Stimulated activated naive CD8-positive, alpha-beta T cell treated with anti-CD3 and anti-CD28 coated beads, Interleukin-15, amount 100 ng/mL, for 72 hours (primary cell): ENCODE results near the gene PLCG2.

Experiments used
- ATAC-seq: fragments of 150-1000 bp; cut with Tn5 transposase; 2 replicates; pipeline ENCODE4 v1.10.0; 2021; ENCODE audit warnings: mild to moderate bottlenecking, moderate library complexity
- DNase-seq, 2 donors: peaks; one replicate each; pipeline ENCODE4 v3.0.0; 2021 to 2022
- H3K27ac Mint-ChIP-seq, 2 donors: one replicate each; pipeline ENCODE4 v1.8.0; 2022; ENCODE audit warnings: mild to moderate bottlenecking in 2 of 2, mixed read lengths in 2 of 2, moderate library complexity in 2 of 2
- H3K27me3 Mint-ChIP-seq: one replicate; pipeline ENCODE4 v1.8.0; 2022; ENCODE audit warnings: mixed read lengths
- H3K4me1 Mint-ChIP-seq: one replicate; pipeline ENCODE4 v1.8.0; 2022; ENCODE audit warnings: mild to moderate bottlenecking, mixed read lengths
- H3K4me3 Mint-ChIP-seq, 2 donors: one replicate each; pipeline ENCODE4 v1.8.0; 2022; ENCODE audit warnings: mild to moderate bottlenecking in 2 of 2, mixed read lengths in 2 of 2, moderate library complexity in 1 of 2
- H3K9me3 Mint-ChIP-seq, 2 donors: one replicate each; pipeline ENCODE4 v1.8.0; 2022; ENCODE audit warnings: mixed read lengths in 2 of 2

Gene PLCG2

DNA sequence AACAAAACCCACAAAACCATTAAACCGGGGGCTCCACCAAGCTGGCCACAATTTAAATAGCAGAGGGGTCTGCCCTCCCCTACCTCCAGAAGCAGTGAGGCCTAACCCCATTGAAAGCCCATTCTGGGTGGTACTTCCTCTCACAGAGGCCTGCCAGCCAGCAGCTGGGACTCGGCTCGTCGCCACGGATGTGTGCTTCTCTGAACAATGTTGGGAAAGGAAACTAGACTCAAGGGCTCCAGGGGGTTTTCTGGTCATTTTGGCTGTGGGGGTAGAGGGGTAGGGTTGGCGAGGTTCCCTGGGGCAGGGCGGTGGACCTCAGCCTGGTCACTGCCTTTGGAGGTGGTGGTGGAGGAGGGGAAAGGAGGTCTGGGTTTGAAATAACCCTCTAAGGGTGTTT, 4.7 kb upstream of the PLCG2 start:
- DNase-seq: no peak
- no peak for ATAC-seq
- Mint-ChIP-seq H3K27ac (no peak overlapping the region), H3K9me3 (no peaks in the 10 kb centered on the region), H3K4me3 (no peak overlapping the region), H3K4me1 (peaks cover 8% of the 10 kb centered on the region), H3K27me3 (peaks cover 37% of the 10 kb centered on the region)

DNA sequence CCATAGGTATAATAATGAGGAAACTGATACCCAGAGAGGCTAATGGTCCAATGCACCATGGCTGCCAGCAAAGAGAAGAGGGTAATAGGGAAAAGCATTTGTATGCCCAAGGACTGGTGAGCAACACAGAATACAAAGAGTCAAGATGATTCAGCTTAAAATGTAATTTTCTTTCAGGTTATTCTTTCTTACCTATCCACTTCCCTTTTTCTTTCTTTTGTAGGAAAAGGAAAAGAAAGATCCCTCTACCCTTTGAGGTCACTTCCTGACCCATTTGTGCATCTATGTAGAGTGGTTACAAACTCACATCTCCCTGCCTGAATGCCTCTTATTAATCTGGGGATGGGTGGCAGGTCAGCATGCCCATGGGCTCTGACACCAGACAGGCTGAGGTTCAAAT, 3.5 kb upstream of the PLCG2 start:
- Mint-ChIP-seq H3K27ac (no peak overlapping the region), H3K4me1 (peaks cover 16% of the 10 kb centered on the region), H3K9me3 (no peaks in the 10 kb centered on the region), H3K27me3 (peaks cover 49% of the 10 kb centered on the region), H3K4me3 (no peak overlapping the region)
- DNase-seq (no peak), ATAC-seq (no peak)

DNA sequence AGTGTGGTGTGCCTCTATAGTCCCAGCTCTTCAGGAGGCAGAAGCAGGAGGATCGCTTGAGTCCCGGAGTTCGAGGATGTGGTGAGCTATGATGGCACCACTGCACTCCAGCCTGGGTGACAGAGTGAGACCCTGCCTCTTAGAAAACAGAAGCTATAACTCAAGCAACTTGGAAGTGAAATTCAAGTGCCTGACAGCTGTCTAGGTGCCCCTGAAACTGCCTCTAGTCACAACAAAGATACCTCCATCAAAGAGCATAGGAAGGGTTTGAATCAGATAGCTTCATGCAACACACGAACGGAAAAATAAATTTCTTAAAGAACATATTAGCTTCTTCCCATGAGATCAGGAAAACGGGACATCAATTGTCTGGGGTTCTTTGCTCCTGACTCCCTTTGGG, 860 bp upstream of the PLCG2 start:
- H3K27me3 Mint-ChIP-seq: peaks cover 72% of the 10 kb centered on the region

DNA sequence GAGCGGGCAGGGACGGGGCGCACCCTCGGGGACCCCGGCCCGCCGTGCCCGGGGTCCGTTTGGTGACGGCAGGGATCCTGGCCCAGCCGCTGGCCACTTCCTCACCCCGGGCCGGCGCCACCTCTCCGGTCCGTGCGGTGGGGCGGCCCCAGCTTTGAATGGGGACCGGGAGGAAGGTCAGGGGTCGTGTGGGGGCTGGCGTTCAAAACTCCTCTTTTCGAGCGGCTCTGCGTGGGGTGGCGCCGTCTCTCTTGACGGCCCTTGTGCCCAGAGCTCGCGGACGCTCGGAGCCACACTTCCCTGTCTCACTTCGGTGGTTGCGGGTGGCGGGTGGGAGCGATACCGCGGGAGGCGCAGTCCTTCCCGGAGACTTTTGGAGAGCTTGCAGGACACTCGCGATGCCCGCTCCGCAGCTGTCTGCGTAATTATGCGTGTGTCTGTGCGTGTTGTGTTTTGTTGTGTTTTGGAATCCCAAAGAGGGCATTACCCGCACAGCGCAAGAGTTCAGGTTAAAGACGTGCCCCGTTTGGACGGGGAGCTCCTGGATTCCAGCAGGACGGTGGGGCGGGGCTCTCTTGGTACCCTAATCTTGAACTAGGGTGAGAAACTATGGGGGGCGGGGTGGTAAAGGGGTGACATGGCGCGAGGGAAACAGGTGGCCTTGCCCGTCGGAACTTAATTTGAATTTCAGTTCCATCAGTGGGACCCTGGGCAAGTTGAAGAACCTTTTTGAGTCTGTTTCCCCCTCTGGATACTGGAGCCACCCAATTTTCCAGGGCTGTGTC, 637 bp downstream of the PLCG2 start:
- Mint-ChIP-seq H3K27ac (no peak overlapping the region), H3K4me3 (peak overlapping the region; percentile 82 to 89), H3K27me3 (peaks cover 86% of the 10 kb centered on the region), H3K9me3 (no peaks in the 10 kb centered on the region), H3K4me1 (peaks cover 16% of the 10 kb centered on the region)
- DNase-seq (peak in 1 of 2 donors; percentile 5), ATAC-seq (peak; percentile 60)

More for the DNA sequence above, 860 bp upstream of the PLCG2 start:
- H3K4me3 Mint-ChIP-seq: peak overlapping the region; percentile 61 to 80
- H3K9me3 Mint-ChIP-seq: no peaks in the 10 kb centered on the region
- no peak for ATAC-seq
- no peak for DNase-seq
- no peak overlapping the region for H3K27ac Mint-ChIP-seq
- peaks cover 16% of the 10 kb centered on the region for H3K4me1 Mint-ChIP-seq

DNA sequence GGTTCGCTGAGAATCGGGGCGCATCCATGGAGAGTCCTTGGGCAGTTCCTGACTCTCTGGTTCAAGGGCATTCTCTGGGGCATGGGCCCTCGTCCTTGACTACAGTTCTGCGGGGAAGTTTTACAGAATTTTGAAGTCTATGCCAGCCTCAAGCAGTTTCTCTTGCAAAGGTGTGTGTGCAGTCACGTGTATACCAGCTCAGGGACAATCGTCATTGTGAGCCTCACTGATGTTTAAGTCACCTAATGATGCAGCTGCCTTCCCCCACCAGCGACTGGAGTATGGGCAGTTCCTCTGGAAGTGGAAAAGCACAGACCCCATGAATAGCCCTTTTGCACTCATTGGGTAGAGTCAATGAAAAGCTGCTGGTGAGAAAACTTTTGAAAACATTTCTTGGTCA, 1.3 kb downstream of the PLCG2 start:
- Mint-ChIP-seq H3K27ac (no peak overlapping the region), H3K27me3 (peaks cover 84% of the 10 kb centered on the region)
- no peak for ATAC-seq

DNA sequence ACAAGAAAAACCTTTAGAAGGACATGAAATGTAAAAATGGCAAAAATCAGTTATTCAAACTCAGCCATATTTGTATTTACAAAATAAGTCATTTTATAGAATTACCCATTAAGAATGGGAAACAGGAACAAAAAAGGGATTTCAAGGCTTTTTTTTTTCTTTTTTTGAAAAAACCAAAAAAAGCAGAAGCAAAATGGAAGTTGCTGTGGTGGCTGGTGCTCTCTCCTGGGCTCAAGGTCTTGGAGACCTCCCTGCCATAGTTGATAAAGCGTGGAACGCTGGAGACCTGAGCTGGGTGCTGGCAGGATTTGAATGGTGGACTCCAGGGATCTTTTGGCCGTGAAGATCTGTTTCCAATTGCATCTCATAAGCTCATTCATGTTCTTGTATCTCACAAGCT, 3.1 kb downstream of the PLCG2 start:
- Mint-ChIP-seq H3K4me3 (no peak overlapping the region), H3K27me3 (peaks cover 83% of the 10 kb centered on the region), H3K4me1 (peaks cover 16% of the 10 kb centered on the region), H3K9me3 (no peaks in the 10 kb centered on the region), H3K27ac (no peak overlapping the region)
- DNase-seq (no peak), ATAC-seq (no peak)

More for the DNA sequence above, 1.3 kb downstream of the PLCG2 start:
- Mint-ChIP-seq H3K4me1 (peaks cover 16% of the 10 kb centered on the region), H3K4me3 (peak overlapping the region; percentile 82 to 89), H3K9me3 (no peaks in the 10 kb centered on the region)
- DNase-seq: no peak

DNA sequence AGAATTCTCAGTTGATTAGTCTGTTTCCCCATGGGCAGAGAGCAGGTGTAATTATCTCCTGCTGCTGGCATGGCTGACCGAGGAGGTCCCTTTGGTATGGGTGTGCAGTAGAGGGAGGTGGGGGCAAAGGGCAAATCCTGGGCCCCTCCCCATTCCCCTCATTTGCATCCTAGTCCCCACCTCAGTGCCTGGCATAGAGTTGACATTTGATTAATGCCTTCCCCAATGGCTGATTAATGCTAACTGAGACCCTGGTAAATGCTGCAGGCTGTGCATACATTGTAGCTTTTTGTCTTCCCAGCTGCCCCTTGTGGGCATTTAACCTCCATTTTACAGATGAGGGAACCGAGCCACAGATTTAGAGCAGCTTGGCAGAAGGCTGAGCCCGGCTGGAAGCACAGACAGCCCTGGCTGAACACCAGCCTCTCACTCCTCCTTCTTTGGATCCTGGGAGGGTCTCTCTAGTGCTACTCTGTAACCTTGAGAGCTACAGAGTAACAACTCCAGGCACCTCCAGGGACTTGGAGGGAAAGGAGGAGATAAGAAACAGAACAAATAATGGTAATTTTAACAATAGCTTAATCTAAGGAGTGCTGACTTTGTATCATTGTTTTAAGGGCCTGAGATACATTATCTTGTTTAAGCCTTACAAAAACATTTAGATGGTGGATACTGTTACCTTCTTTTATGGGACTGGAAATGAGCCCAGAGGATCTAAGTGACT, 5.1 kb downstream of the PLCG2 start:
- peaks cover 8% of the 10 kb centered on the region for H3K4me1 Mint-ChIP-seq
- ATAC-seq (no peak), DNase-seq (no peak)
- no peak overlapping the region for H3K4me3 Mint-ChIP-seq
- peaks cover 66% of the 10 kb centered on the region for H3K27me3 Mint-ChIP-seq
- no peaks in the 10 kb centered on the region for H3K9me3 Mint-ChIP-seq
- peak overlapping the region in 1 of 2 donors; percentile 48 for H3K27ac Mint-ChIP-seq

DNA sequence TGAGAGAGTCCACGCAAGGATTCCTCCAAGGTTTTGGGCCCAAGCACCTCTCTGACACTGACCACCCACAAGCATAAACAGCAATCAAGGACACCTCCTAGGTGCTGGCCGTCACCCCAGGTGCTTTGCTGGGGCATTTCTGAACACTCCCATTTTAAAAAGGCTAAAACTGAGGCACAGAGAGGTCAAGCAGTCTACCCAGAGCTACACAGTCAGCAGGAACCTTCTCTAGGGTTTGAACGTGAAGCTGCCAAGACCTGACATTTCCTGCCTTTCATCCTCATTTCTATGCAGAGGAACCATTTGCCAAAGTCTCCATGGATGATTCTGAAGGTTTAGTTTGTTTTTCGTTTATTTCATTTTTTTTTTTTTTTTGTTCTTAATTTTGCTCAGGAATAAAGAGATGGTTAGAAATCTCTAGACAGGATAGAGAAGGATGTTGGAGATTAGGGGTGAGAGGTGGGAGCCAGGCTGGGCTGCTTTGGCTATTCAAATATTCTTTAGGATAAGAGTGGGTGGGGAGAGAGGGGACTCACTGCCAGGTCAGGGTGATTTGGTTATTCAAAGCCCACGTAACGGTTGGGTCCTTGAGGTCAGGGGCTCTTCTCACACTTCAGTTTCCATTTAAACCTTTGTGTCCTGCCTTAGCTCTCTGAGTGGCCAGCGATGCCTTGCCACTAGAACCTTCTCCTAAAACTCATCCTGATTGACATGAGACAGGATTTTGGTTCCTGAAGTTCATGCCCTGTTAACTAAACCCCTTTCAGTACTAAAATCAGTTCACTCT, 6.2 kb downstream of the PLCG2 start:
- no peaks in the 10 kb centered on the region for H3K9me3 Mint-ChIP-seq
- no peaks in the 10 kb centered on the region for H3K4me1 Mint-ChIP-seq
- H3K27ac Mint-ChIP-seq: no peak overlapping the region
- ATAC-seq: no peak
- no peak for DNase-seq
- no peak overlapping the region for H3K4me3 Mint-ChIP-seq
- peaks cover 56% of the 10 kb centered on the region for H3K27me3 Mint-ChIP-seq

DNA sequence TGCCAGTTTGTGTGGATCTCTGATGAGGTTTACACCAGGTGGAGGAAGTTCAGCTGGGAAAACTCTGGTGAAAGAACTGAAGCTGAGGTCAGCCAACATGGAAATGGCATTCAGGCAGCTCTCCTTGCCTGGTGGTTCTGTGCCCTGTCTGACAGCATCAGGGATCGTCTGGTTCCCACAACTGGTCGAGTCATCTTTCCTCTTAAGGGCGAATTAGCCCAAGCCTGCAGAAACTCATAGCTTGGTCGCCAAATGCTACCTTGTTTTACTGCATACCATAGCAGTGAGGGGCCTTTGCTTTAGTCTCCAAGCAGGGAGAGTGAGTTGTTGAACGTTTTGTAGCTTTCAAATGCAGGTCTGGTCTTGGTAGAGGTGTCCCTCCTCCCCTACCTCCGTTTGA, 7.2 kb downstream of the PLCG2 start:
- Mint-ChIP-seq H3K4me3 (no peak overlapping the region), H3K27ac (no peak overlapping the region), H3K9me3 (no peaks in the 10 kb centered on the region), H3K4me1 (no peaks in the 10 kb centered on the region), H3K27me3 (peaks cover 46% of the 10 kb centered on the region)
- ATAC-seq (no peak), DNase-seq (no peak)

DNA sequence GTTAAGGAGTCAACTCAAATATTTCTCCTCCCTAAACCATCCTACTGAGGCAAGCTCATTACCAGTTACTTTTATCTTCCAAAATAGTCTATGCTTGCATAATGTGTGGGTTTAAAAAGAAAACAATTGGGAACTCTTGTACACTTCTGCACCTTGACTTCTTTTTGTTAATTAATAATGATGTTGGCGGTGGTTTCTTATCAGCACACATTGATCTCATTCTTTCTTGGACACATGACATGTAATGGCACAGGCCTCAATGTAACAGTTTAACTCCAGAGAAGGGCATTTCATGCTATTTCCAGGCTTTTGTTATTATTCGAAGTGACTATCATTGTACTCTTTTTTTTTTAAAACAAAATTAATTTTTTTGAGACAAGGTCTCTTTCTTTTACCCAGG, 7.8 kb downstream of the PLCG2 start:
- Mint-ChIP-seq H3K4me1 (no peaks in the 10 kb centered on the region), H3K27me3 (peaks cover 43% of the 10 kb centered on the region), H3K27ac (no peak overlapping the region), H3K9me3 (no peaks in the 10 kb centered on the region), H3K4me3 (no peak overlapping the region)
- no peak for ATAC-seq
- DNase-seq: no peak

DNA sequence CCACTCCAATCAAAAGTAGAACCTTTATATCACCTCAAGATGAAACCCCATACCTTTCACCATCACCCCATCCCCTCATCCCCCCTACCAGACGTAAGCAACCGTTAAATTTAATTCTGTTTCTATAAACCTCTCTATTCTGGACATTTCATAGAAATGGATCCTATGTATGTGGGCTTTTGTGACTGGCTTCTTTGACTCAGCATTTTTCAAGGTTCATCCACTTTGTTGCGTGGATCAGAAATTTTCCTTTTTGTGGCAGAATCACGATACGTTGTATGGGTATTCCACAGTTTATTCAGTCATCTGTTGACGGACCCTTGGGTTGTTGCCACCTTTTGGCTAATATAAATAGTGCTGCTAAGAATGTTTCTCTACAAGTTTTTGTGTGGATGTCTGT, 8.6 kb downstream of the PLCG2 start:
- Mint-ChIP-seq H3K9me3 (no peaks in the 10 kb centered on the region), H3K4me1 (no peaks in the 10 kb centered on the region), H3K27ac (no peak overlapping the region), H3K27me3 (peaks cover 36% of the 10 kb centered on the region), H3K4me3 (no peak overlapping the region)
- ATAC-seq (no peak), DNase-seq (no peak)

DNA sequence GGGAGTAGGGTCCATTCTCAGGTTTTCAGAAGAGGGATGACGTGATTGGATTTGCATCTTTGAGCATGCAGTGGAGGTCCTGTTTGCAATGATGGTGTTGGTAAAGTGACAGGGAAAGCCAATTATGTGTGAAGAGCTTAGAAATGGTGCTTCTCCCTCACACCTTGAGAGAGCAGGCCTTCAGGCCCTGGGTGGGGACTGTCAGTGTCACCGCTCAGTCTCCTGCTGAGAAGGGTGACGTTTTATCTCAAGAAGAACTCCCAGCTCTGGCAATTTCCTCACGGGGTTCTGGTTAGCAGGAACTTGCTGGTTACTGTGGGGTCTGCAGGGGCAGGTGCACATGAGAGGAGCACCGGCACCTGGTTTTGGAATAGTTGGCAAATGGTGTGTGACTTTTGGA, 11.2 kb downstream of the PLCG2 start:
- Mint-ChIP-seq H3K4me1 (no peaks in the 10 kb centered on the region), H3K4me3 (no peak overlapping the region), H3K27me3 (peaks cover 11% of the 10 kb centered on the region), H3K9me3 (no peaks in the 10 kb centered on the region), H3K27ac (no peak overlapping the region)
- ATAC-seq (no peak), DNase-seq (no peak)

DNA sequence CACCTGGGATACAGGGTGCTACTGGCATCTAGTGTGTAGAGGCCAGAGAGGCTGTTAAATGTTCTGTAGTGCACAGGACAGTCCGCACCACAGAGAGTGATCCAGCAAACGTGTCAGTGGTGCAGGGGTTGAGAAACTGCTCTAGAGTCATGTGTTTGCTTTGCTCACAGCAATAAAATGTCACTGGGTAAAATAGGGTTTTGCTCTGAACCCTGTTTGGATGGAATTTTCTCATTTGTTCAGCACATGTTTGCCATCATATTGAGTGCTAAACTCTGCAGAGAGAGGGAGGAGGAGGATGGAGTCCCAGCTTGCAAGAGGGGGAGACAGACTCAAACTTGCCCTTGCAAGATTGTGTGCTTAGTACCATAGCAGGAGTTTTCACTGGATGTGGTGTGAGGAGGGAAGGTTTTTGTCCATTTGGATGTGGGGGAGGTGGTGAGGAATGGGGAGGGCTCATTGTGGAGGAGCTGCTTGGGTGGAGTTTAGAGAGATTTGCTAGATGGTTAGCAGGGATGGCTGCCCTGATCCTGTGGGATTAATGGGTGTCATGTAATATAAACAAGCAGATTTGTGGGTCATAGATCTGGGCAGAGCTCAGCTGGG, 11.8 kb downstream of the PLCG2 start:
- Mint-ChIP-seq H3K27ac (no peak overlapping the region), H3K4me3 (no peak overlapping the region), H3K27me3 (peaks cover 6% of the 10 kb centered on the region), H3K9me3 (no peaks in the 10 kb centered on the region), H3K4me1 (peaks cover 4% of the 10 kb centered on the region)
- DNase-seq (no peak), ATAC-seq (no peak)

DNA sequence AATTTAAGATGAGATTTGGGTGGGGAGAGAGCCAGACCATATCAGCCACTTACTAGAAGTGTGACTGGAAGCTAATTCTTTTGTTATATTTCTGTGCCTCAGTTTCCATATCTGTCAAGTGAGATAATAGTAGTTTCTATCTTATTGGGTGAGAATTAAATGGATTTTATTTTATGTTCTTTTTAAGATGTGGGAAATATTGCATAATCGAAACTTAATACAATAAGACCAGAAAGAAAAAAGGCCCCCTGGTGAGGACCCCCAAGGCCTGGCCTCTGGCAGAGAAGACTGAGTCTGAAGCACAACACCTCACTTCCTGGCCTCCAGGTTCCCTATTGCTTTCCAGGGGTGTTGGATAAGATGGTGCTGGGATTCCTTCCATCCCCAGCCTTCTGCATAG, 13.7 kb downstream of the PLCG2 start:
- H3K4me3 Mint-ChIP-seq: no peak overlapping the region
- H3K4me1 Mint-ChIP-seq: peaks cover 23% of the 10 kb centered on the region
- no peak for ATAC-seq
- no peaks in the 10 kb centered on the region for H3K27me3 Mint-ChIP-seq
- no peaks in the 10 kb centered on the region for H3K9me3 Mint-ChIP-seq
- no peak overlapping the region for H3K27ac Mint-ChIP-seq
- DNase-seq: no peak

DNA sequence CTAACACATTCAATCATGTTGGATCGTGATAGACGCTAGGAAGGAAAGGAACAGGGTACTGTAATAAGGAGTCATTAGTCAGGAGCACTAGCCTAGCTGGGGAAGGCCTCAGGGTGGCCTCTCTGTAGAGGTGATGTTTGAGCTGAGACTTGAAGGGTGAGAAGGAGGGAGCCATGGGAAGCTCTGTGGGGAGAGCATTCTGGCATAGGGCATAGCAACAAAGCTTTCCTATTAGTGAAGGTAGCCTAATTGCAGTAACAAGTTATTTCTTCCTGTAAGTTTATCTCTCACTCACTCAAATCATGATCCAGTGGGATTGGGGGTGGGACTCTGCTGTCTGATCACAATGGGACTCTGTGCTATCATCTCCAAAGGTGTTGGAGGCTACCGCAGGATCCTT, 16.1 kb downstream of the PLCG2 start:
- Mint-ChIP-seq H3K4me3 (no peak overlapping the region), H3K27ac (no peak overlapping the region), H3K9me3 (no peaks in the 10 kb centered on the region), H3K4me1 (peaks cover 37% of the 10 kb centered on the region), H3K27me3 (no peaks in the 10 kb centered on the region)
- ATAC-seq (no peak), DNase-seq (no peak)
